NCI-H2081 treated with DMSO at 0.1 percent for 48 hours (cell line): ENCODE measurements around the gene PPP2R2C.

Experiments used
- DNase-seq: peaks from one replicate; lab custom pipeline; 2025; lab: John Stamatoyannopoulos, UW

Gene PPP2R2C

DNA sequence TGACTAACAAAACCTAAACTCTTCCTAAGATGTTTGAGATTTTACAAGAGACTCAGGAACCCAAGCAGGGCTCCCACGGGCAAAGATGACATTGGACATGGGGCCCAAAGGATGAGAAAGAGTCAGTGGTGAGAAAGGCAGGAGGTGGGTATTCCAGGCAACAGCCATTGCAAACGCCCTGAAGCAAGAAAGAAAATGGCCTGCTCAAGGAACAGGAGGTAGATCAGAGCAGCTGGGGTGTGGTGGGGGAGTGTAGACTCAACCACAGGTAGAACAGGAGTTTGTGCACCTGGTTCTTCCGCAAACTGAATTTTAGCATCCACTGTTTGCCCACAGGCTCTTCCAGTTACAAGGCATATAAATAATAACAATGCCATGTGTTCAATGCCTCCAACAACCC, 3.3 kb downstream of the PPP2R2C start:
- no peak for DNase-seq

DNA sequence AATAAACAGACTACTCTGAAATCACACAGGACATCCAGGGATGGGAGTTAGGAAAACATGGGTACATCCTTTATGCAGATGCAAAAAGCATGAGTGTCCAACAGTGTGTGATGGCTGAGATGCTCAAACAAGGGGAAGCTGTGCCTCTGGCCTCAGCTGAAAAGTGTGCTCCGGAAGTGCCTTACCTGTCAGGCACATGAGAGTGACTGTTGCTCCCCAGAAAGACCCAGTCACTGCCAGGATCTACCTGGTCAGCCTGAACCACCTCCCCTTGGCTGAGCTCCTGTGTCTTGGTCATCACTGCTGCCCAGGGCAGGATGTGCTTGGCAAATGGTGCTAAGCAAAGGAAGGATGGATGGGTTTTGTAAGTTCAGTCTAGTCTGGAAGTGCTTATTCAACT, 4.0 kb downstream of the PPP2R2C start:
- no peak for DNase-seq

DNA sequence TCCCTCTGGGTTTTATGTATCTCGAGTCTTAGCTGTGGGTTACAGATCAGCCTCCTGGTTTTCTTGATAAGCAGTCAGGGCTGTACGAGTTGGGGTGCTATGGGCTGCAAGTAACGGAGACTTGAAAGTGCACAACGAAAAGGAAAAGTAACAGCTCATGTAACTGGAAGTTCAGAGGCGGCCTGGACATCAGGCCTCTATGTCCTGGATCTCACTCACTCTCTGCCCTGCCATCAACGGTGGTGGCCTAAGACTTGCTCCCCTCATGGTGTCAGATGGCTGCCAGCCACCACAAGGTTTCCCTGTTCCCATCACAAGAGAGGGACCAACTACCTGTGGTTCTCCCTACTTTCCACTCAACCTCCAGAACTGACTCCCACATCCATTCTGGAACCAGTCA, 4.8 kb downstream of the PPP2R2C start:
- DNase-seq, result no peak

DNA sequence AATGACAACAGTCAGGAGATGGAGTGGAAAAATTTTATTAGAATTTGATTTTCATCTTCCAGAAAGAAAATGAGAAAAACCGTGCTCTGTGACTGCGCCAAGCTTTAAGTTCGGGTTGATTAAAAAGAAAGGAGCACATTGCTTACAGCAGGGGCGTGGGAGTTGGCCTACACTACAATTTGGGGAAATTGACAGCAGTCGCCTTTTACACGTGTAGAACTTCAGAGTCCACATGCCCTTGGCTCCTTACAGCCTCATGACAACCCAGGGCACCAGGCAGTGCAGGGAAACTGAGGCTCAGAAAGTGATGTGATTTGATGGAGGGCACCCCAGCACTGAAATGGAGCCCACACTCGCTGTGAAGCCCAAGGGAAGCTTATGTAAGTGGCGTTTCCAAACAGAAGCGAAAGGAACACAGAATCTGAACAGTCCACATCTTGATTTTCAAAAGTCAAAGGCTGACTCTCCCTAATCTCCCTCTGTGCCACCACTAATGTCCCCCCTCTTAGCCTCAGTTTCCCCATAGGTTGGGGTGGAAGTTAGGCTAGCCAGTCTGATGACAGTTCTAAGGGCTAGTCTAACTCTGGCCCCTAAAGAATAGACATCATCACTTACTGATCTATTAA, 5.5 kb downstream of the PPP2R2C start:
- no peak for DNase-seq

DNA sequence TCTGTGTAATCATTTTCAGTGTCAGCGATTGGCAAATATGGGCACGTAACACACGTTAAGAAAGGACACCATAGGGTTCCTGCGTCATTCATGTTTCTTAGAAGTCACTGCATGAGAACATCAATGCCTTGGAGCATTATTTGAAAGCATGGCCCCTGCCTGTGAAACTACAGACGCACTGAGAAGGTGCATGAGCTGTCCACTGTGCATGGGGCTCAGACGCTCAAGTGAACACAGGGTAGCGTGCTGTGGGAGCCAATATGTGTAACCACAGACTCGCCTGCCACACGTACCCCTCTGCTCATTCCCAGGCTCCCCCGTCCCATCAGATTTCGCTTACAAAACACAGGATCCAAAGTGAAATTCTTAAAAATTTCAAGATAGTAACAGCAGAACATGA, 6.5 kb downstream of the PPP2R2C start:
- DNase-seq, result no peak

DNA sequence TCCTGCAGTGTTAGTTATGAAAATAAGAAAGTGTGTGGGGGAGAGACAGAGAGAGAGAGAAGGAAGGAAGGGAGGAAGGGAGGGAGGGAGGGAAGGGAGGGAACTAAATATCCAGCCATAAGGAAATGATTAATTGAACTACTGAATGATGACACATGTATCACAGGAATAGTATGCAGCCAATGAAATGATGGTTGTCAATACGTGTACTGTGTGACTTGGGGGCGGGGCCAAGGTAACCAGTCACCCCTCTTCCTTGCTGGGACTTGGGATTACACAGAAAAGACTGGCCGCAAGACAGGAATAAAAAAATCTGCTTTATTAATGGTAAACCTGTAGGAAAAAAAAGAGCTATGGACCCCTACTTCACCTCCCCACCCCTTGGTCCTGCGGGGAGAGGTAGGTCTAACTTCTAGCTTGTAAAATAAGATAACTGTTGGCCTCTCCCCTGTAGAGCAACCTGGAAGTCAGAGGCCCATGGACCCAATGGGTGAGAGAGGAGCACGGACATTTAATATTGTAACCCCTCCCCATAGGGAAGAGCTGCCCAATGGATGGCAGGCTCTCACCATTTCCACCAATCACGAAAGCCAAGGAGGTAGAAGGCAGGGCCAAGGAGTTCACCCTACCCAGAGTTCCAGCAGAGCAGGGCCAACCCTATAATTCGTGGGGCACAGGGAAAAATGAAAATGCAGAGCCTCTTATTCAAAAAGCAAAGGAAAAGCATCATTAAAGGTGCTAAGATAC, 7.4 kb downstream of the PPP2R2C start:
- DNase-seq, result no peak

DNA sequence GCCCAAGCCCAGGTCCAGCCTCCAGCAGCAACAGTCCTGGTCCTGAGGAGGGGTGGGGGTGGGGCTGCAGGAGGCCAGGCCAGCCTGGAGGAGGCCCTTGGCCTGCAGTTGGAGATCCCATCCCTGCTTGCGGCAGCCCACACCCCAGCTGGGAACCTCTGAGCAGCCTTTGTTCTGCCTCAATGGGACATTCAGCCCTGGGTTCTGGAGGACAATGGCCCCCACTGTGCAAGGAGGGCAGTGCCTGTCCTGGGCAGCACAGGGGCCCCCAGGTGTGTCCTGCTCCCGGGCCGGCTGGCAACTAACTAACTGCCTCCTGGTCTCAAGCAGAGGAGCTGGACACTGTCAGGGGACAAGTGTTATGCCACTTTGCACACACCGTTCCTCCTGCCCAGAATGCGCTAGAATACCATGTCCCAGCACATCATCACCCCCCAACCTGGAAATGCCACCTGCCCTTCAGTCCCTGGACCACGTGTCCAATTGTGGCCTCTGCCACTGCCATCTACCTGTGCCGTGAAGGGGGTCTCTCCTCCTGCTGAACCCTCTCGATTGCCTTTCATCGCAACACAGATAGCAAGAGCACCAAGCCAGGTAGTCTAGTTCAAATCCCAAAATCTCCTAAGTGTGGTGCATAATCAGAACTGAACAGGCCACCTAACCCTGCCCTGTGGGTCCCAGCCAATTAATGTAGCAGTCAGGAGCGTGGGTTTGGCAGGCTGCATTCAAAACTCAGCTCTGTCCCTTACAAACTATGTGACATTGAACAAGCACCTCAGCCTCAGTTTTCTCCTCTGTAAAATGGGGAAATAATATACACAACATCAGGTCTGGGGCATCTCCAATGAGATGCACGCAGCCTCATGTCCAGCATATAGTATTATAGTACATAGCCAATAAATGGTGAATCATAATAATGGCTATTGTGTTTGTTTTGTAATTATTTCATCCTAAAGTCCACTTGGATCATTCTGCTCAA, 8.8 kb downstream of the PPP2R2C start:
- DNase-seq, result no peak

DNA sequence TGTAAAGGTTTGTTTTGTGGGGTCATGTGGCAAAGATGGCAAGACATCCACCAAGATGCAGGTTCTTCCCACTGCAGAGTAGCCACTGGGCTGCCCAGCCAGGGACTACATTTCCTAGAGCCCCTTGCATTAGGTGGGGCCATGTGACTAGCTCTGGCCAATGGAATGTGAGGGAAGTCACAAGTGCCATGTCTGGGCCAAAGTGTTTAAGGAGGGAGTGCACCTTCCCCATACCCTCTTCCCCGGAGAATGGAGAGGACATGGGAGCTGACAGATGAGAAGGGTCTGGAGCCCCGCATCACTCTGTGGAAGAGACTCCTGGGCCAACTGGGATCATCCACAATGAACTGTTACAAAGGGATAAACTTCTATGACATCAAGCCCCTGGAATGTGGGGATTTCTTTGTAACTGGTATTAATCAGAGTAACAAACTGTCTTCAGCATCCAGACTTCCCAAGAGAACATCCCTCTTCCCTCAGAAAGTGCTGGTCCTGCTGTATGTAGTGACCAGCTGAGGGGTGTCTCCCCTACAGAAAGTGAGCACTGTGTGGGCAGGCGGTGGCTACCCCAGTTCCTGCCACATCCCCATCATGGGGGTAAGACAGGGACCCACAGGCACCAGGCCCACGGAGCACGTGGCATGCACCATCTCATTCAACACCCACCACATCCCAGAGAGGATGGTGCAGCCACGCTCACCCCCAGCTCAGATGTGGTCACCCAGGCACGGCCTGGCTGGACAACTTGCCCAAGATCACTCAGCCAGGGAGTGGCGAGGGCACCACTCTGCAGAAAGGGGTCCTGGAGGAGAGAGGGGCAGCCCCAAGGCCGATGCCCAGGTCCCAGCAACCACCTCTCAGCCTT, 10.9 kb downstream of the PPP2R2C start:
- DNase-seq, result no peak

DNA sequence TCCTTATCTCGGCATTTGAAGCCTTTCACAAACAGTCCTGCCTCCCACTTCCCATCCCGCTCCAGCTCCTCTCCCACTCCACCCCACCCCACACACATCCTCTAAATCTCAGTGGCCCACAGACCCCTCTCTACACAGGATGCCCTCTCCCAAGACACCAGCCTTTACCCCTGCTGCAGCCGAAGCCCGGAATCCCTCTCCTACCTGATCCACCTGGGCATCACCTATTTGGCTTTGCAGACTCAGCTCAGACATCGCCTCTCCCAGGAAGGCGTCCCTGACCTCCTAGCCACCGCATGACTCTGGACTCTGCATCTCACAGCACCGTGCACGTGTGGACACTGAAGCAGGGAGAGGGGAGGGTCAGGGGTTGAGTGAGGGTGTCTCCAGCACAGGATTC, 11.5 kb downstream of the PPP2R2C start:
- no peak for DNase-seq

DNA sequence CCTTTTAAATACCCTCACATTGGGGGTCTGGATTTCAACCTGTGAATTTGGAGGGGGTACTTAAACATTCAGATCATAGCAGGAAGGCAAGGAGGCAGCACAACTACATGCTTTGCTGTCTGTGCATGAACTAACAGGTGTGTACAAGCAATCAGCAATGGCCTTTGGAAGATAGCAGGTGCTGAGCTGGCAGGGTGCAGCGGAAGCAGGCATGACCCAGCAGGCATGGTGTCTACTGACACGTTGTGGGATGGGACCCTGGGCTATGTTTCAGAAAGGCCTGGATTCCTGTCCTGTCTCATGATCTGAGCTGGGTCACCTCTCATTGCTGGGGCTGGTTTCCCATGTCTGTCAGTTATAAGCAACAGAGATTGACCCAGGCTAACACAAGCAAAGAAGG, 13.9 kb downstream of the PPP2R2C start:
- DNase-seq, result no peak

DNA sequence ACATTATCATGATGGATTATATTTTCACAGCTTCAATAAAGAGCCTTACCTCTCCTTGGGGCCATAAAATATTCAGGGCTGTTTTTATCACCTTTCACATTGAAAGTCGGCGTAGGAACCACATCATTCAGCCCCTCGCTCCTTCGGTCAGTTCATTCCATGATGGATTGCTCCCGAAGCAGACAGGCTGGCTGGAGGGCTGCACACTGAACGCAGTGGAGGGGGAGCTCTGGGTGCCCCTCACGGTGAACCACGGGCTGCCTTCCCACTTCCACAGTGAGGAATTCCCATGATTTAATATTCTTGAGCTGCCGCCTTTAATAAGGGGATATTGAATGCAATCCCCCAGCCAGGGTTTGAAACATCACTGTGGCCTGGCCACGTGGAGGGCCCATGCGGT, 16.0 kb downstream of the PPP2R2C start:
- no peak for DNase-seq

DNA sequence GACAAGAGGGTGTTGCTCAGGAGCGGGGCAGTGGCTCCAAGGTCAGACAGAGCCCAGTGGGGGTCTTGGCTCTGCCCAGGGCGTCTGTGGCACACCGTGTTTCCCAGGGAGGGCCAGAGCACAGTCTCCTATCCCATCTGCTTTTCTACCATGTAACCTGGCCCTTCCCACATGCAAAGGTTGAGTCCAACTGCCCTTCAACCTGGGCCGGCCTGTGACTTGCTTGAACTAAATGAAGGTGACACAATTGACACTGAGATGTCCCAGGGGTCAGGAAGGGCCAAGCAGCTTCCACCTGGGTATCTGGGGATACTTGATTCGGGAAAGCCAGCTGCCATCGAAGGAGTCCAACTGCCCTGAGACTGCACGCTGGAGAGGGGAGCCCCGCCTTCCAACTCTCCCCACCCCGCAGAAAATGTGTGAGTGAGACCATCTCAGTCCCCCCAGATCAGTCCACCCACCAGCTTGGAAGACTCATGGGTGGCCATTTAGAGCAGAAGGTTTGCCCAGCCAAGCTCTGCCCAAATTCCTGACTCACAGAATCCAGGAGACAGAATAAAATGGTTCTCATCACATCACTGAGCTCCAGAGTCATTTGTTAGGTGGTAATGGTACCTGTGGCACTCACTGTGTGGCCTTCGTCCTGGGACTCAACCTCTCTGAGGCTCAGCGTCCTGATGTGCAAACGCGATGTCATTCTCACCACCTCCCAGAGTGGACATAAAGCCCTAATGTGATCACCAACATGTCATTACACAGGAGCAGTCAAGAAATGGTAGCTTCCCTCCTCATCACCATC, 18.1 kb downstream of the PPP2R2C start:
- no peak for DNase-seq

DNA sequence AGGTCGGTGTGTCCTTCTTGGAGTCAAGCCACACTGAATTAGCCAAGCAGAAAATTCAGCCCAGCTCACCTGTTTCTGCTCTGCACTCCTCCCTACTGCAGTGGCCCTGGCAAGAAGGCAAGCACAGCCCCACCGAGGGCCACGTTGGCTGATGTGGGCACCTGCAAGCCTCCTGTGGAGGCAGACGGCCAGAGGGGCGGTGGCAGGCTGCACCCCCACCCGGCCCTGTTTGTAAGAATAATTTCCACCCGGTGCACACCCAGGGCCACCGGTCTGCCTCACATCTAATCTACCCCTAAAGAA, 18.8 kb downstream of the PPP2R2C start:
- no peak for DNase-seq

DNA sequence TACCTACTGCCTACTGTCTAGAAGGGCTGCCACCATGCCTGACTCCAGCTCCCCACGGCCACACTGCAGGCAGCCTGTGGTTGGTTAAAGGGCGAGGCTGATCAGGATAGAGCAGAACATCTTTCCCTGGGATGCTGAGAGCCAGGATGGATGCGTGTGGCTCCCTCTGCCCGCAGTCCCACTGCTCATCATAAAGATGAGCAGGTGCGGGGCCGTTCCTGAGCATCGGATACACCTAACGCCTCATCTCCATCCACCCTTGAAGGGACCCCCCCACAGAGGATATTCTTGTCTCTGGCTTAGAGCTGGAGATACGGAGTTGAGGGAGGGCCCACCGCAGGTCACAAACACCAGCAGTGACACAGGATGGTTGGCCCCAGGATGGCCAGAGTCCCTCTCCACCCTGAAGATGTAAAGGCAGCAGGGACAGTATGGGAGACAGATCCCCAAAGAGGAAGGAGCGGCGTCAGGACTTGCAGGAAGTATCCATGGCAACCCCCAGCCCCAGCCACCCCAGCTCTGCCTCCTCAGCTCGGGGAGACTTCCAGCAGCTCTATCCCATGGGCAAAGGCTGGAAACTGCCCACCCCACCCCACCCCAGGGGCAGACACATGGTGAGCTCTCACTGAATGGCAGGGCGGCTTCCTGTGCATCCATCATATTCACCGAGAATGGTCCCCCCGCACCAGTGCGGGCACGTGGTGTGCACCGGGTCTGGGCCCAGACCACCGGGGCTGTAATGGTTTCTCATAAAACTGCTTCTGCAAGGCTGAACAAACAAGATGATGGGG, 19.3 kb downstream of the PPP2R2C start:
- DNase-seq, result no peak

DNA sequence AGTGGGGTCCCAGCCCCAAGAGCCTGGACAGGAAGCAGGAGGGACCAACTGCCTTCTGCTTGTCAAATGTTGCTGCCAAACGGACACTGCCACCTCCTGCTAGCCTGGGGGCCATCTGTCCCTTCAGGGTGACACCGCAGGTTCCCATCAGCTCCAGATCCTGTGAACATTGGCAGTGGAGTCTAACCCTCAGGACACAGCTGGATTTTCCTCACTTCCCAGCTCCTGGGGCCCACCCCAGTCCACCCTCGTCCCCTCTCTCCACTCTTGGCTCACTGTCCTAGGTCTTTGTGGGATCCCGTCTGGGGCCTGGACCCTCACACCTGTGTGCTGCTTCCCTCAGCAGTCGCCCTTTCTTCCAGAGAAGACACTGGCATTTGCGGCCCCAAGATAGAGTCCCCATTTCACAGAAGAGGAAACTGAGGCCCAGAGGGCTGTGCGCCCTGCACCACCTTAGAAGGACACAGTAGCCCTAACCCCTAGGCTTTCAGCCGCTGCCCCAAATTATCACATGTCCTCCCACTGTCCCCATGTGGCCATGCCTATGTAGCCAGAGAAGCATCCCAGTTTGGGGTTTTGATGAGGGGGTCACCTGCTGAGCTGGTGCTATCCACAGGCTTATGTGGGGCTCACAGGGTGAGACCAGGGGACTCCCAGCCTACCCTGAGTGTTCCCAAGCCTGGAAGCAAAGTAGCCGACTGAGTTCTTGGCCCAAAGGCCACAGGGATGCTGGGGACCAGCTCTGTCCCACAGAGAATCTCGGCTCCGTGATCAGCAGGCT, 20.1 kb downstream of the PPP2R2C start:
- no peak for DNase-seq

DNA sequence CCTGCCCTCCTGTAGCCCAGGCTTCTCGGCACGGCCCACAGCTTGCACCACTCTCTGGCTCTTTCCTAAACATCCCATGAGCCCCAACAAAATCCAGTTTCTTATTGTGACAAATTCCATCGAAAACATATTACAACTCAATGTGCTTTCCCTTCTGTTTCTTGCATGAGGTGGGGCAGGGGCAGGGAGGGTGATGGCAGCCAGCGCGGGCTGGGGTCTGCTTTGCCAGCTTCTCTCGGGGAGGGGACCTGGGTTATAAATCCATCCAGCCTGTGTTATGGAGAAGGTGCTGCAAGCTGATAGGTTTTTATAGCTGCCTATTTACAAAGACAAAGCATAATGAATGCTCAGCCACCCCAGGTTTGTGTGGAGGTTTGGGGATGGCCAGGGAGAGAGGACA, 21.1 kb downstream of the PPP2R2C start:
- no peak for DNase-seq

DNA sequence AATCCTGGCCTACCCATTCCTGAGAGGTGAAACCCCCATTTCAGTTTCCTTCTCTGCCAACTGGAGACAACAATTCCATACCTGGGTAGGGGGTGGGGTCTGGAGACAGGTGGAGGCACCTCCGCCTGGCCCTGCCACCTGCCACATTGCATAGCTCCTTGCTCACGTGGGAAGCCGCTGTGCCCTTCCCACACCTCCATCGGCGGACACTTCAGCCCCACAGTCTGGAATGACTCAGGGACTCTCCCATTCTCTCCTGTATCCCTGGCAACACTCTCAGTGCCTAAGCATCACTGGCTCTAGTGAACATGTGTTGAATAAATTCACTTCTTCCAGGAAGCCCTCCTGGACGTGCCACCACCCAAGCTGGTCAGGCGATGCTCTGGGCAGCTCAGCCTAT, 21.7 kb downstream of the PPP2R2C start:
- DNase-seq, result no peak

DNA sequence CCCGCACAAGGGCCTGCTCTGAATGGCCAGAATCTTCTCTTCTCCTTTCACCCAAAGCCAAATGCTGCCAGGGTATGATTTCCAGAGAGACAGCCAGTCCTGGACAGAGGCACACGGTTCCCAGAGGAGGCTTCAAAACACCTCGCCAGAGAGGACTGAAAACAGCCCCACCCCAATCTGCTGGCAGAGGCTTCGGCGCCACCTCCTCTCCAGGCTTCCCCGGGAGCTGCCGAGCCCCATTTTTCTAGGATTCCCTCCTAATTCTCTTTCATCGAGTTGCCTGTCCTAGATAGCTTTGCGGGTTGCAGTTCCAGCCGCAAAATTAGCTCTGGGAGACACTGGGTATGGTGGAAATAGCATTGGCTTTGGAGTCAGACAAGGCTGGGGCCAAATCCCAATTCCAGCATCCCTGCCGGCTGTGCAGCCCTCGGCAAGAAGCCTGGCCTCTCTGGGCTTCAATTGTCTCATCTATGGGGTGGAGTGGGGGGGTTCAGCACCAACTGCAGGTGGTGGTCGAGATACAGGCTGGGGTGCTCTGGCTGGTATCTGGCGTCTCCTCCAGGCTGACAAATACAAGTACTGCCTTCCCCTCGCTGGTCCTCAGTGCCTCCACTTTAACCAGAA, 22.6 kb downstream of the PPP2R2C start:
- no peak for DNase-seq

DNA sequence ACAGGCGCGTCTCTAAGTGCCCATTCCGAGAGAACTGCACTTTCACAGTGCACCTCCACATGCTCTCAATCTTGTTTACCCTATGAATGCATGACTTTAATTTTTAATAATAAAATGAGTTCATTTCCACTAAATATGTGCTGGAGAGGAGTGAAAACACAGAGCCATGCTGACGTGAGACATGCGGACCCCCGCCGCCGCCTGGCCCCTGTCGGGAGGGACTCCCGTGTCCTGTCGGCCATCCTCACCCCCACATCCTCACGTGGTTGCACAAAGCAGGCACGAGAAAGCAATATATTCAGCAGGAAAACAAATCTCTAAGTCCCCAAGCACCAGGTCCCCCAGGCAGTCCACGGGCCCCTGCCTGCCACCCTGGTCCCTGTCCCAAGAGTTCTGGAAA, 23.1 kb downstream of the PPP2R2C start:
- DNase-seq, result no peak
